ENCODE data around the gene IL12RB2.

- TF ChIP-seq EP300 (IDR thresholded peaks at IDR 0.05) (no peak), POLR2A (IDR thresholded peaks at IDR 0.05) (no peak)
Measured at GRCh38 chr1:67427465-67427864, 119.8 kb downstream of the IL12RB2 start.

All from tibial nerve (tissue), 3 donors.